Fibroblast of the aortic adventitia (primary cell): ENCODE results near the gene SRRT. TPM values are rescaled to one million over a fixed set of nuclear protein-coding genes. Genes with fewer than 3 reads are reported as not detected.

Experiments
- DNase-seq: peaks from one replicate; pipeline ENCODE4 v3.0.0-alpha.2; 2010; ENCODE audit warnings: low read depth
- H3K4me3 ChIP-seq: 2 replicates; pipeline ENCODE4 v1.5.1; 2011; ENCODE audit warnings: low read depth, mild to moderate bottlenecking, control low read depth, low read length, moderate library complexity
- CTCF ChIP-seq: IDR thresholded peaks from 2 replicates; pipeline ENCODE4 v1.5.1; 2011; ENCODE audit warnings: mild to moderate bottlenecking, low read length, control low read depth, inconsistent platforms; ENCODE audit not compliant: insufficient read depth
- total RNA-seq: library from RNA; depleted of rRNA; stranded (reverse); fragments of >200 nt; gene quantifications from 2 replicates; pipeline ENCODE4 v1.2.3, GENCODE V29; 2012; ENCODE audit warnings: low replicate concordance

Gene SRRT
- total RNA-seq, 1 donor = 41.2 TPM

GRCh38 chr7:100895956-100896731, 21.2 kb downstream of the SRRT start:
- no peak overlapping the region for H3K4me3 ChIP-seq
- no peak for DNase-seq
- TF ChIP-seq CTCF = no peak

GRCh38 chr7:100896732-100897608, 22.1 kb downstream of the SRRT start:
- DNase-seq = no peak
- peak; percentile 70 for TF ChIP-seq CTCF

DNA sequence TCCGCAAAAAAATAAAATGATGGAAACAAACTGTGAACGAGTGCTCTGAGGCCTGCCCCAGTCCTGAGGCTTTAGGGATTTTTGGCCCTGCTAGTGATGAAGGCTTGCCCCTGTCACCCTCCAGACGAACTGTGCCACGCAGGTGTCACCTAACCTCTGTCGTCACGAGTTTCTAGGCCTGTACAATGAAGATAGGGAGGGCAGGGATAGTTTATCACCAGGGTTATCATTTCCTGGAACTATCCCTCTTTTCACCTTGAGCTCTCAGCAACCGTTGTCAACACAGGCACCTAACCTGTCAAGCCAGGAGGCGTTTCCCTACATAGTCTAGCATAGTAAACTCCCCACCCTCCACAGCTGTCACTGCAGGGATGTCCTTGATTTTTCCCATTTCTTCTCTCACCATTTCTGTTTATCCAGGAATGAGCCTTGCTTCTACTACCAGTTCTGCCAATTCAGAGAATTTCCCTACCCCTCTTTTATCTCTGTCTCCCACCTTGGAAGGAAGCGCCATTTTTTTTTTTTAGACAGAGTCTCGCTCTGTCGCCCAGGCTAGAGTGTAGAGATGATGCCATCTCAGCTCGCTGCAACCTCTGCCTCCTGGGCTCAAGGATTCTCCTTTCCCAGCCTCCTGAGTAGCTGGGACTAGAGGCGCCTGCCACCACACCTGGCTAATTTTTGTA, 23.0 kb downstream of the SRRT start:
- DNase-seq = no peak
- no peak for TF ChIP-seq CTCF
- no peak overlapping the region for H3K4me3 ChIP-seq

More at GRCh38 chr7:100896732-100897608, 22.1 kb downstream of the SRRT start:
- H3K4me3 ChIP-seq = peak overlapping the region; percentile 25

- H3K4me3 ChIP-seq = no peak overlapping the region
- no peak for TF ChIP-seq CTCF
- DNase-seq = no peak
Measured at GRCh38 chr7:100899432-100899831, 24.5 kb downstream of the SRRT start.

DNA sequence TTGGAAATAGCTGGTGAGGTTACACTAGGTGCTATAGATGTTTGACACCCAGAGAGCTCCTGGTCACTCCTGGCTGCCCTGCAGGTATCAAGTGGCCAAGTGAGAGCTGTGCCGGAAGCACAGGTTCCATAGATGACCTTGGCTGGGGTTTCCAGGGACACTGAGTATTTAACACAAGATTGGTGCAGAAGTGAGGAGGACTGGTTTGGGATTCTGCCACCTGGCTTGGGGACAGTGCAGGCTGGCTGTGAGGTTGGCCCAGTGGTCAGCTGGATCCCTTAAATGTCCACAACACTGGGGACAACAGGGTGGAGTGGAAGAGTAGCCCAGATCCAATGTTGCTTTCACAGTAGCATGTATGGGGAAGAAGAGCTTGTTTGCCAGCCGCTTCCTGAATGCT, 26.1 kb downstream of the SRRT start:
- DNase-seq = no peak
- TF ChIP-seq CTCF = no peak

DNA sequence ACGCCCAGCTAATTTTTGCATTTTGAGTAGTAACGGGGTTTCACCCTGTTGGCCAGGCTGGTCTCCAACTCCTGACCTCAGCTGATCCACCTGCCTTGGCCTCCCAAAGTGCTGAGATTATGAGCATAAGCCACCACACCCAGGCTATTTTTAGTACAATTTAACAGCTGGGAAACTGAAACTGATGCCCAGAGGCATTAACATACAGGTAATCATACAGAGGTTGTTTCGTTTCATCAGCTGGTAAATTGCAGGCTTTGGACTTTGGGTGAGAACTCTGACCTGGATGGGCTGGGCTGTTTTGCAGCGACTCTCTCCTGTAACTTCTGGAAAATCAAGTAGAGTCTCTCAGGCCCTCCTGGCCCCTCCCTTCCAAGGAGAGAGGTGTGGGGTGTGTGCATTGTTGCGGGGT, 27.0 kb downstream of the SRRT start:
- TF ChIP-seq CTCF = no peak
- no peak overlapping the region for H3K4me3 ChIP-seq
- no peak for DNase-seq

More for the DNA sequence above, 26.1 kb downstream of the SRRT start:
- no peak overlapping the region for H3K4me3 ChIP-seq
